BLaER1 (cell line): ENCODE data around the gene CNOT4.
"Not testable (repeated sequence)": the region's sequence is repeated elsewhere in the genome, so short reads cannot be mapped to it uniquely, and the experiment has no call there.

ENCODE experiments used
- H3K27ac ChIP-seq: shearing (Covaris generic); formaldehyde crosslinking; 2 replicates; pipeline ENCODE4 v1.8.1; 2022
- H3K27me3 ChIP-seq: shearing (Covaris generic); formaldehyde crosslinking; 2 replicates; pipeline ENCODE4 v1.8.1; 2022
- H3K36me3 ChIP-seq: shearing (Covaris generic); formaldehyde crosslinking; 2 replicates; pipeline ENCODE4 v1.8.1; 2022
- H3K4me1 ChIP-seq: shearing (Covaris generic); formaldehyde crosslinking; 2 replicates; pipeline ENCODE4 v1.8.1; 2022
- H3K4me2 ChIP-seq: shearing (Covaris generic); formaldehyde crosslinking; 2 replicates; pipeline ENCODE4 v1.8.1; 2022
- H3K4me3 ChIP-seq: shearing (Covaris generic); formaldehyde crosslinking; 2 replicates; pipeline ENCODE4 v1.8.1; 2022
- H3K9ac ChIP-seq: shearing (Covaris generic); formaldehyde crosslinking; 2 replicates; pipeline ENCODE4 v1.8.1; 2022
- H3K9me3 ChIP-seq: shearing (Covaris generic); formaldehyde crosslinking; 2 replicates; pipeline ENCODE4 v1.8.1; 2022
- H4K20me1 ChIP-seq: shearing (Covaris generic); formaldehyde crosslinking; 2 replicates; pipeline ENCODE4 v1.8.1; 2022
- Cebpa-rat ChIP-seq: shearing (Covaris generic); IDR thresholded peaks from 2 replicates; pipeline ENCODE4 v1.8.1; 2022

CNOT4 gene

GRCh38 chr7:135365721-135366120 lies 144.2 kb downstream of the CNOT4 start:
- H3K4me1 ChIP-seq: no peaks in the 10 kb centered on the region
- H3K4me2 ChIP-seq: no peak overlapping the region
- no peak for TF ChIP-seq Cebpa-rat
- no peak overlapping the region for H3K27ac ChIP-seq
- H4K20me1 ChIP-seq: no peaks in the 10 kb centered on the region
- H3K9ac ChIP-seq: no peak overlapping the region
- peaks cover 28% of the 10 kb centered on the region for H3K36me3 ChIP-seq
- H3K9me3 ChIP-seq: no peaks in the 10 kb centered on the region
- H3K4me3 ChIP-seq: no peak overlapping the region
- H3K27me3 ChIP-seq: no peaks in the 10 kb centered on the region

- Histone ChIP-seq H3K9ac (no peak overlapping the region), H3K4me3 (no peak overlapping the region), H3K4me2 (no peak overlapping the region), H3K27ac (no peak overlapping the region), H3K4me1 (no peaks in the 10 kb centered on the region), H3K36me3 (peaks cover 24% of the 10 kb centered on the region), H3K27me3 (no peaks in the 10 kb centered on the region), H4K20me1 (no peaks in the 10 kb centered on the region), H3K9me3 (no peaks in the 10 kb centered on the region)
- TF ChIP-seq Cebpa-rat: no peak
Measured at GRCh38 chr7:135364206-135364605, 145.7 kb downstream of the CNOT4 start.

GRCh38 chr7:135362871-135363270 lies 147.0 kb downstream of the CNOT4 start:
- no peaks in the 10 kb centered on the region for H3K9me3 ChIP-seq
- peaks cover 24% of the 10 kb centered on the region for H3K36me3 ChIP-seq
- no peaks in the 10 kb centered on the region for H3K27me3 ChIP-seq
- H3K27ac ChIP-seq: no peak overlapping the region
- H3K4me1 ChIP-seq: no peaks in the 10 kb centered on the region
- H4K20me1 ChIP-seq: no peaks in the 10 kb centered on the region
- no peak overlapping the region for H3K4me3 ChIP-seq
- H3K4me2 ChIP-seq: no peak overlapping the region
- TF ChIP-seq Cebpa-rat: no peak
- no peak overlapping the region for H3K9ac ChIP-seq

- Histone ChIP-seq H3K4me3 (no peak overlapping the region), H3K27me3 (no peaks in the 10 kb centered on the region), H4K20me1 (no peaks in the 10 kb centered on the region), H3K36me3 (peaks cover 24% of the 10 kb centered on the region), H3K4me1 (no peaks in the 10 kb centered on the region), H3K9me3 (no peaks in the 10 kb centered on the region), H3K27ac (no peak overlapping the region), H3K9ac (no peak overlapping the region), H3K4me2 (no peak overlapping the region)
- no peak for TF ChIP-seq Cebpa-rat
Measured at GRCh38 chr7:135361788-135362187, 148.1 kb downstream of the CNOT4 start.

- Histone ChIP-seq H3K36me3 (peaks cover 24% of the 10 kb centered on the region), H4K20me1 (no peaks in the 10 kb centered on the region), H3K9me3 (no peaks in the 10 kb centered on the region), H3K27me3 (no peaks in the 10 kb centered on the region), H3K4me2 (no peak overlapping the region), H3K4me1 (no peaks in the 10 kb centered on the region), H3K9ac (no peak overlapping the region), H3K27ac (no peak overlapping the region), H3K4me3 (no peak overlapping the region)
- TF ChIP-seq Cebpa-rat: no peak
Measured at GRCh38 chr7:135359615-135360014, 150.3 kb downstream of the CNOT4 start.

- Histone ChIP-seq H3K9me3 (no peaks in the 10 kb centered on the region), H3K27ac (no peak overlapping the region), H3K4me3 (no peak overlapping the region), H3K4me2 (no peak overlapping the region), H3K27me3 (no peaks in the 10 kb centered on the region), H3K36me3 (no peaks in the 10 kb centered on the region), H3K9ac (no peak overlapping the region), H4K20me1 (no peaks in the 10 kb centered on the region), H3K4me1 (no peaks in the 10 kb centered on the region)
- no peak for TF ChIP-seq Cebpa-rat
Measured at GRCh38 chr7:135355377-135356048, 154.4 kb downstream of the CNOT4 start.

GRCh38 chr7:135353832-135354231 lies 156.1 kb downstream of the CNOT4 start:
- H3K36me3 ChIP-seq: no peaks in the 10 kb centered on the region
- H3K4me3 ChIP-seq: no peak overlapping the region
- no peaks in the 10 kb centered on the region for H3K4me1 ChIP-seq
- no peak overlapping the region for H3K9ac ChIP-seq
- no peaks in the 10 kb centered on the region for H3K27me3 ChIP-seq
- no peak for TF ChIP-seq Cebpa-rat
- H3K27ac ChIP-seq: no peak overlapping the region
- H4K20me1 ChIP-seq: no peaks in the 10 kb centered on the region
- no peak overlapping the region for H3K4me2 ChIP-seq
- H3K9me3 ChIP-seq: no peaks in the 10 kb centered on the region

GRCh38 chr7:135352285-135352684 lies 157.6 kb downstream of the CNOT4 start:
- TF ChIP-seq Cebpa-rat: no peak
- Histone ChIP-seq H4K20me1 (no peaks in the 10 kb centered on the region), H3K27ac (no peak overlapping the region), H3K9me3 (no peaks in the 10 kb centered on the region), H3K36me3 (no peaks in the 10 kb centered on the region), H3K4me3 (no peak overlapping the region), H3K27me3 (no peaks in the 10 kb centered on the region), H3K4me1 (no peaks in the 10 kb centered on the region), H3K4me2 (no peak overlapping the region), H3K9ac (no peak overlapping the region)

GRCh38 chr7:135351070-135351469 lies 158.8 kb downstream of the CNOT4 start:
- H3K27me3 ChIP-seq, H3K9ac ChIP-seq, H3K9me3 ChIP-seq, H3K27ac ChIP-seq, H4K20me1 ChIP-seq, H3K4me3 ChIP-seq, H3K36me3 ChIP-seq, H3K4me2 ChIP-seq, H3K4me1 ChIP-seq: not testable (repeated sequence)
- TF ChIP-seq Cebpa-rat: peak; percentile 73; the same call in 1 of the 2 replicates

GRCh38 chr7:135349746-135350145 lies 160.2 kb downstream of the CNOT4 start:
- Histone ChIP-seq H3K27me3 (no peaks in the 10 kb centered on the region), H4K20me1 (no peaks in the 10 kb centered on the region), H3K4me2 (no peak overlapping the region), H3K27ac (no peak overlapping the region), H3K4me3 (no peak overlapping the region), H3K4me1 (no peaks in the 10 kb centered on the region), H3K9me3 (no peaks in the 10 kb centered on the region), H3K9ac (no peak overlapping the region), H3K36me3 (no peaks in the 10 kb centered on the region)
- no peak for TF ChIP-seq Cebpa-rat

- Histone ChIP-seq H3K4me1 (no peaks in the 10 kb centered on the region), H3K36me3 (no peaks in the 10 kb centered on the region), H3K27ac (no peak overlapping the region), H3K4me3 (no peak overlapping the region), H3K27me3 (no peaks in the 10 kb centered on the region), H3K9me3 (no peaks in the 10 kb centered on the region), H4K20me1 (no peaks in the 10 kb centered on the region), H3K4me2 (no peak overlapping the region), H3K9ac (no peak overlapping the region)
- no peak for TF ChIP-seq Cebpa-rat
Measured at GRCh38 chr7:135348493-135348892, 161.4 kb downstream of the CNOT4 start.
